T-helper 2 cell treated with Interferon-gamma antibody and Interleukin-4, amounts not matched to agents 5 μg/mL and 100 μg/mL, for 36 hours (primary cell): ENCODE results near the gene ANKRD2.

Experiments used
- DNase-seq: peaks from one replicate; pipeline ENCODE4 v3.0.0; 2021; ENCODE audit warnings: low spot score
- H3K27ac Mint-ChIP-seq: one replicate; pipeline ENCODE4 v1.8.0; 2021; ENCODE audit warnings: mild to moderate bottlenecking, mixed read lengths
- H3K27me3 Mint-ChIP-seq: one replicate; pipeline ENCODE4 v1.8.0; 2021; ENCODE audit warnings: low read depth, mixed read lengths
- H3K36me3 Mint-ChIP-seq: one replicate; pipeline ENCODE4 v1.8.0; 2021; ENCODE audit warnings: low read depth, mixed read lengths
- H3K4me1 Mint-ChIP-seq: one replicate; pipeline ENCODE4 v1.8.0; 2021; ENCODE audit warnings: low read depth, mixed read lengths
- H3K4me3 Mint-ChIP-seq: one replicate; pipeline ENCODE4 v1.8.0; 2022; ENCODE audit warnings: mild to moderate bottlenecking, moderate library complexity, mixed read lengths
- H3K9me3 Mint-ChIP-seq: one replicate; pipeline ENCODE4 v1.8.0; 2021; ENCODE audit warnings: mixed read lengths

ANKRD2 gene

DNA sequence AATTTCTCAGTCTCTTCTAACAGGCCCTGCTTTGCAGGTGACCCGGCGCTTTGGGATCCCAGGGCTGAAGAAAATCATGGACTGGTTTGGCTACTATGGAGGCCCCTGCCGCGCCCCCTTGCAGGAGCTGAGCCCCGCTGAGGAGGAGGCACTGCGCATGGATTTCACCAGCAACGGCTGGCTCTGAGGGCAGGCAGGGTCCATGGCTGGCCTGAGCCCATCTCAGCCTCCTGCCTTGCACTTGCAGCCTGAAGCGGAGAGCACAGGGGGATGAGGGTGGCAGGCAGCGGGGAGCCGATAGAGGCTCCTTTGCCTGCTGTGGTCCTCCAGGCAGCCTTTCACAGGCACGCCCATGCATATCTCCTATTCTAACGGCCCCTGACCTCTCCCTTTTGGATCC lies 38.9 kb downstream of the ANKRD2 start:
- H3K4me3 Mint-ChIP-seq: no peak overlapping the region
- peaks cover under 1% of the 10 kb centered on the region for H3K27me3 Mint-ChIP-seq
- no peak for DNase-seq
- H3K4me1 Mint-ChIP-seq: no peaks in the 10 kb centered on the region
- no peaks in the 10 kb centered on the region for H3K36me3 Mint-ChIP-seq
- H3K9me3 Mint-ChIP-seq: no peaks in the 10 kb centered on the region
- no peak overlapping the region for H3K27ac Mint-ChIP-seq

DNA sequence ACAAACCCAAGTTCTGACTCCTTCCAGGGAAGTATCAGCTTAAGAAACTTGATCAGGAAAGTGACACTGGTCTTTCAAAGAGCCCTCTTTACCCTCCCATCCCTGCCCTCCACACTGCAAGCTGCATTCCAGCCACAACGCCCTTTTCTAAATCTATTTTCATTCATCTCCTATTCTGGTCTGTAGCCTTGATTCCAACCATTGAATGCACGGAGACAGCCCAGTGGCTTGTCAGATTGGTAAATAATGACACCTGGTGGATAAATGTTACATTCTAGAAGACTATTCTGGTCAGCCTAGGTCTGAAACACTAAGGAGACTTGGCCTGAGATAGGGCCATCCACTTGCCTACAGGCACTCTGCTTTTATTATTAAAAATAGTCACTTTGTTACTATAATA lies 39.8 kb downstream of the ANKRD2 start:
- Mint-ChIP-seq H3K27me3 (no peaks in the 10 kb centered on the region), H3K9me3 (no peaks in the 10 kb centered on the region), H3K4me3 (no peak overlapping the region), H3K4me1 (no peaks in the 10 kb centered on the region), H3K36me3 (no peaks in the 10 kb centered on the region), H3K27ac (no peak overlapping the region)
- no peak for DNase-seq

DNA sequence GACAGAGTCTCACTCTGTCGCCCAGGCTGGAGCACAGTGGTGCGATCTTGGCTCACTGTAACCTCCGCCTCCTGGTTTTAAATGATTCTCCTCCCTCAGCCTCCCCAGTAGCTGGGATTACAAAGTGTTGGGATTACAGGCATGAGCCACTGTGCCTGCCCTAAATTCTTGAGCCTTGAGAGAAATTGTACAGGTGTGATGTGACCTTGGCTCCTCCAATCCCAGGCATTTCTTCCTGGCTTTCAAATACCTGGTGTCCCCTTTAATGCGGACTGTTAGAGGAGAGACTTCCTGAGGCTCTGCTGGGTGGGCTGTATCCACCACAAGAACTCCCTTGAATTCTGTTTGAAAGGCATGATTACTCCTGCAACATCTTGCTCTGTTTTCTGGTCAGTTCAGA lies 45.7 kb downstream of the ANKRD2 start:
- H3K9me3 Mint-ChIP-seq: no peaks in the 10 kb centered on the region
- H3K4me3 Mint-ChIP-seq: no peak overlapping the region
- no peaks in the 10 kb centered on the region for H3K4me1 Mint-ChIP-seq
- H3K27ac Mint-ChIP-seq: no peak overlapping the region
- H3K27me3 Mint-ChIP-seq: no peaks in the 10 kb centered on the region
- no peak for DNase-seq
- H3K36me3 Mint-ChIP-seq: no peaks in the 10 kb centered on the region

DNA sequence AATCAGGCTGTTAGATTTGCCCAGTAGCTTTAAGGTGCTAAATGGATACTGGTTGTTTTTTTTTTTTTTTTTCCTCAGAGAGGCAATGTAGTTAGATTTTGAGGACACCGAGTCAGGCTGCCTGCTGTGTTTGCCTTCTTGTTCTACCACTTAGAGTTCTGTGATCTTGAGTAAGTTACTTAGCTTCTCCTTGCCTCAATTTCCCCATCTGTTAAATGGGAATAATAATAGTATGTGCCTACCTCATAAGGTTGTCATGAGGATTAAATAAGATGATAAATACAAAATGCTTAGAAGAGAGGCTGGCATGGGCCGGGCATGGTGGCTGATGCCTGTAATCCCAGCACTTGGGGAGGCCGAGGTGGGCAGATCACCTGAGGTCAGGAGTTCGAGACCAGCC lies 46.2 kb downstream of the ANKRD2 start:
- H3K4me3 Mint-ChIP-seq: no peak overlapping the region
- DNase-seq: no peak
- no peaks in the 10 kb centered on the region for H3K36me3 Mint-ChIP-seq
- H3K27ac Mint-ChIP-seq: no peak overlapping the region
- no peaks in the 10 kb centered on the region for H3K4me1 Mint-ChIP-seq
- H3K27me3 Mint-ChIP-seq: no peaks in the 10 kb centered on the region
- H3K9me3 Mint-ChIP-seq: no peaks in the 10 kb centered on the region

DNA sequence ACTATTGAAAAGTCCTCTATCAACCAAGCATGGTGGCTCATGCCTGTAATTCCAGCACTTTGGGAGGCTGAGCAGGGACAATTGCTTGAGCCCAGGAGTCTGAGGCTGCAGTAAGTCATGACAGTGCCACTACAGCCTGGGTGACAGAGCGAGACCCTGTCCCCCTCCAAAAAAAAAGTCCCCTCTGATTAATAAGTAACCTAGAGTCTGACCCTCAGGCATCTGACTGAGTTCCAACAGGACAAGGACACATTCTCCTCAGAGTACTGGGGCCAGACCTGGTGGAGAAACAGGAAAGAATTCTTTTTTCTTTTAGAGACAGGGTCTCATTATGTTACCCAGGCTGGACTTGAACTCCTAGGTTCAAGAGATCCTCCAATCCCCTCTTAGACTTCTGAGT lies 50.7 kb downstream of the ANKRD2 start:
- no peaks in the 10 kb centered on the region for H3K9me3 Mint-ChIP-seq
- no peaks in the 10 kb centered on the region for H3K27me3 Mint-ChIP-seq
- H3K27ac Mint-ChIP-seq: no peak overlapping the region
- H3K4me1 Mint-ChIP-seq: no peaks in the 10 kb centered on the region
- no peak for DNase-seq
- no peaks in the 10 kb centered on the region for H3K36me3 Mint-ChIP-seq
- no peak overlapping the region for H3K4me3 Mint-ChIP-seq

DNA sequence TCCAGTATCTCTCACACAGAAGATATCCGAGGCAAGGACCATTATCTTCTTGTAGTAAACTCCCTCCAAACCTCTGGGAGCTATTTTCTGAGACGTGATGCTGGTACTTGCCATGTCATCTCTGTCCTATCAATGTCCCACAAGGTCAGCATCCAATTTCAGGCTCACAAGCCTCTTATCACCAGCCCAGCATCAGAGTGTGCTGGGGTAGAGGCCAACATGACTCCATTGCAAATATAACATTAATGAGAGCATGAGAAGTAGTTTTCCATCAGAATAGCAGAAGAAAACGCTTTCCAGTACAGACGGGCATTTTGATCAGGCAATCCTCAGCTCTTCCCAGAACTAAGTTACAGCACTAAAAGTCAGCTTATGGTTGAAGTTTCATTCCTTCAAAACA lies 55.2 kb downstream of the ANKRD2 start:
- Mint-ChIP-seq H3K27ac (no peak overlapping the region), H3K27me3 (no peaks in the 10 kb centered on the region), H3K4me3 (no peak overlapping the region), H3K36me3 (no peaks in the 10 kb centered on the region), H3K9me3 (no peaks in the 10 kb centered on the region), H3K4me1 (peaks cover 2% of the 10 kb centered on the region)
- DNase-seq: no peak

DNA sequence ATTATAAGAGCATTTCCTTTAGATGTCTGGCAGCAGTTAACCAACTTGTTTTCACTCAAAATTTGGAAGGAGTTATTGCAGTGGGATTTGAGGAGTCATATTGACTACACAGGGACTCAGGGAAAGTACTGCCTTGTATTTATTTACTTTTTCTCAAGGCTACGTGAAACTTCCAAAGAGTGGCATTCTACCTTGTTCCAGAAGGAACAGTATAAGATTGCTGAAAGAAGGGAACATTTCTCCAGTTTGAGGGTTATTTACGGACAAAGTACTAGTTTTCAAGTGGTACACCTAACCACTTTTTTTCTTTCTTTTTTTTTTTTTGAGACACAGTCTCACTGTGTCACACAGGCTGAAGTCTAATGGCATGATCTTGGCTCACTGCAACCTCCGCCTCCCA lies 55.6 kb downstream of the ANKRD2 start:
- H3K27ac Mint-ChIP-seq: no peak overlapping the region
- H3K9me3 Mint-ChIP-seq: no peaks in the 10 kb centered on the region
- no peaks in the 10 kb centered on the region for H3K36me3 Mint-ChIP-seq
- H3K27me3 Mint-ChIP-seq: no peaks in the 10 kb centered on the region
- H3K4me1 Mint-ChIP-seq: peaks cover 4% of the 10 kb centered on the region
- no peak for DNase-seq
- H3K4me3 Mint-ChIP-seq: no peak overlapping the region

DNA sequence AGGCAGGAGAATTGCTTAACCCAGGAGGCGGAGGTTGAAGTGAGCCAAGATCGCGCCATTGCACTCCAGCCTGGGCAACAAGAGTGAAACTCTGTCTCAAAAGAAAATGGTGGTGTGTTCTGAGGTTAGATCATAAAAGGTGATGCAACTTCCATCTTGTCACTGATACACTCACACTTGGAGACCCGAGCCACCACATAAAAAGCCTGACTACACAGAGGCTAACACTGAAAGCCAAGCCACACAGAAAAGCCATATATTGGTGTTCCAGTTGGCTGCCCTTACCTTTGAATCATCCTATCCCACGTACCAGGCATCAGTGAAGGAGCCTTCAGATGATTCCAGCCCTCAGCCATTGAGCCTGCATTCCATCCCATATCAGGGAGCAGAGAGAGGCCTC lies 56.7 kb downstream of the ANKRD2 start:
- DNase-seq: no peak
- Mint-ChIP-seq H3K36me3 (no peaks in the 10 kb centered on the region), H3K27ac (no peak overlapping the region), H3K27me3 (no peaks in the 10 kb centered on the region), H3K9me3 (no peaks in the 10 kb centered on the region), H3K4me3 (no peak overlapping the region), H3K4me1 (peaks cover 8% of the 10 kb centered on the region)

DNA sequence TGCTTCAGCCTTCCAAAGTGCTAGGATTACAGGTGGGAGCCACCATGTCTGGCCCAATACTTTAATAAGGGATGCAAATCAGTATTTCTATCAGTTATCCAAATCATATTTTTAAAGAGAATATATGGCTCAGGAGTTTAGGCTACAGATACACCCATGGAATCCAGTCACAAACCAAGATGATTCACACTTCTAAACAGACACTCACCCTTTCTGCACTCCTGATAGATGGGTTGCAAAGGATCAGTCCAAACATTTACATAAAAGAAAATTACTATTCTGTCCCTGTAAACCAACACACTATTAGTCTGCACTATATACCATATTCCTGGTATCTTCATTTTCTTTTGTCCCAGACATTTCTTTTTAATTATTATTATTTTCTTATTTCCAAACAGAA lies 58.5 kb downstream of the ANKRD2 start:
- Mint-ChIP-seq H3K36me3 (no peaks in the 10 kb centered on the region), H3K27ac (no peak overlapping the region), H3K4me3 (no peak overlapping the region), H3K4me1 (peaks cover 8% of the 10 kb centered on the region), H3K9me3 (no peaks in the 10 kb centered on the region), H3K27me3 (no peaks in the 10 kb centered on the region)
- DNase-seq: no peak

DNA sequence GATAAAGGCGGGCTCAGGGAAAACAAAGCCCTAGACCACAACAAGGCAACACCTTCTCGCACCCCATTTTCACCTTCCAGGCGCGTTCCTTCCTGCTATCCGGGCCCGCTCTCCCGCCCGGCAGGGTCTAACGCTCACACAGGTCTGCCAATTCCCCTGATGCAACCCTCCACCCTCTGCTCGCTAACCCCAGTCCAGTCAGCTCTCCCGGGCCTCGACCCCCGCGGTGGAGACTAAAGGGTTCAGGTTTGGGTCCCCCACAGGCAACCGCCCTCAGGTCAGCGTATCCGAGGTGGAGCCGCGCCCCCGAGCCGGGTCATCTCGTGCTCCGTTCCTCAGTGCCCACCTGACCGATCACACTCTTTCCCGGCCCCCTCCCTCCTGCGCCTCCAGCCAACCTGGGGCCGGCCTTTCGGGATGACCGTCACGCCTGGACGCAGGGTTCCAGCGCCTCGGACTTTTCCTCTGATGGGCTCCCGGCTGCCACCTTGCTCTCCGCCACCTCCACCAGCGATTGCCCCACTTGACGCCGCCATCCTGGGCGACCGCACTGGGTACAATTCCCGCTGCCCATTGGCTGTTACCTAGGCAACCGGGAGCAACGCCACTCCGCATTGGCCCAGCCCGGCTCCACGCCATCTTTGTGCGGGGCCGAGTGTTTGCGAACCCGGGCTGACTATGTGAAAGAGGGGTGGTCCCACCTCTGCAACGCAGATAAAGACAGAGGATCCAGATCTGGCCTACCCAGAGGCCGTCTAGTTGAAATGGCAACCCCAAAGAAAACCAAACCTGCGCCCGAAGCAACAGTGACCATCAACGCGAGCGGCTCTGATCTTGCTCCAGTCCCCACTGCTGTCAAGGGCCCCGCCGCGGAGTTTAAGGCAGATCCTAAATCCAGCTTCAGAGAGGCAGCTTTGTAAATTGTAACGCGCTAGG lies 60.6 kb downstream of the ANKRD2 start, which contains the start of gene MORN4:
TSS of gene MORN4 (minus strand) at position 552 of the 936 bp plus-strand sequence. CDS start 13,847 bp downstream, outside the sequence.
- peak; percentile 91 for DNase-seq
- no peaks in the 10 kb centered on the region for H3K27me3 Mint-ChIP-seq
- H3K4me1 Mint-ChIP-seq: peaks cover 8% of the 10 kb centered on the region
- H3K9me3 Mint-ChIP-seq: no peaks in the 10 kb centered on the region
- peak within 1 kb of the TSS; percentile 78 for H3K27ac Mint-ChIP-seq
- H3K36me3 Mint-ChIP-seq: no peaks in the 10 kb centered on the region
- peak within 1 kb of the TSS; percentile 87 for H3K4me3 Mint-ChIP-seq
